Measurements from ENCODE around the gene CNGA3.
A peak's percentile ranks its signal among the peaks of the same experiment; 100 is the strongest.
"Not testable (repeated sequence)": the region's sequence is repeated elsewhere in the genome, so short reads cannot be mapped to it uniquely, and the experiment has no call there.

CNGA3 gene

DNA sequence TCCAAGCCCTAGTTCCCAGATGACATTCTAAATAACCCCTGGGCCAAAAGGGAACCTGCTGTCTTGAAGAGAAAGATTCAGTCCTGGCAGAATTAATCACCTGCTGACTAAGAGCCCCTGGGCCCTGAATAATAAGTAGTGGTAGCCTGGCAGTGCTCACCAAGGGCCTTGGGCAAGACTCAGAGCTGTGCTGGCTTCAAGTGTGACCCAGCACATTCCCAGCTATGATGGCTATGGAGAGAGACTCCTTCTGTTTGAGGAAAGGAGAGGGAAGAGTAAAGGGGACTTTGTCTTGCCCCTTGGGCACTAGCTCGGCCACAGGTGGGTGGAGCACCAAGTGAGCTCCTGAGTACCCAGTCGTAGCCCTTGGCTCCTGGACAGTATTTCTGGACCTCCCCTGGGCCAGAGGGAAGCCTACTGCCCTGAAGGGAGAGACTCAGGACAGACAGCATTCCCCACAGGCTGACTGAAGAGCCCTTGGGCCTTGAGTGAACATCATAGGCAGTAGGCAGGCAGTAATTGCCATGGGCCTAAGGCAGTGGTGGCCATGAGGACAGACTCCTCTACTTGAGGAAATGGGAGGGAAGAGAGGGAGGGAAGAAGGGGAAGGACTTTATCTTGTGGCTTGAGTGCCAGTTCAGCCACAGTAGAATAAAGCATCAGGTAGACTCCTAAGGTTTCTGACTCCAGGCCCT is 58.4 kb downstream of the CNGA3 start:
- DNase-seq: no peak

DNA sequence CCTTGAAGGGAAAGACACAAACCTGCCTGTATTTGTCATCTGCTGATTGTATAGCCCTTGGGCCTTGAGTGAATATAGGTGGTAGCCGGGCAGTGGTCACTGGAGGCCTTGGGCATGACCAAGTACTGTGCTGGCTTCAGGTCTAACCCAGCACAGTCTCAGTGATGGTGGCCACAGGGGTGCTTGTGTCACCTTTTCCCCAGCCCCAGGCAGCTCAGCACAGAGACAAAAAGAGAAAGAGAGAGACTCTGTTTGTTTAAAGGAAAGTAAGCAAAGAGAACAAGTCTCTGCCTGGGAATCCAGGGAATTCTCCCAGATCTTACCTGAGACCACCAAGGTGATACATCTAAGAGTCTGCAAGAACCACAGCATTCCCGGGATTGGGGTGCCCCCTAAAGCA is 59.0 kb downstream of the CNGA3 start:
- no peak for DNase-seq

DNA sequence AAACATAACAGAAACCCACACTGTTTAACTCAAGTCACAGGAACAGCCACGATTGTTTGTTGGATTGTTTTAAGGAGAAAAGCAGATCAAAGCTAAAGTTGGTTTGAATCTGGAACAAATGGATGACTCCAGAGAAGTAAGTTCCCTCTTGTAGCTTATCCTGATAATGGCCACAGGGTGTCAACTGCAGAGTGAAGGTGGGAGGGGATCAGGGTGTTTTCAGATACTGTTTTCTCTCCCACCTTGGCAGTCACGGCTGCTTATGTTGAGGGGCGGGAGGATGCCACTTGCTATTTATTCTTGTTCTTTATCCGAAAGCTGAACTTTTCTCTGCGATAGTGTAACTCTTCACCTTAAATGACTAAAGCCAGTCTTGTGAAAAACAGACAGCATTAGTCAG is 61.9 kb downstream of the CNGA3 start:
- no peak for DNase-seq

DNA sequence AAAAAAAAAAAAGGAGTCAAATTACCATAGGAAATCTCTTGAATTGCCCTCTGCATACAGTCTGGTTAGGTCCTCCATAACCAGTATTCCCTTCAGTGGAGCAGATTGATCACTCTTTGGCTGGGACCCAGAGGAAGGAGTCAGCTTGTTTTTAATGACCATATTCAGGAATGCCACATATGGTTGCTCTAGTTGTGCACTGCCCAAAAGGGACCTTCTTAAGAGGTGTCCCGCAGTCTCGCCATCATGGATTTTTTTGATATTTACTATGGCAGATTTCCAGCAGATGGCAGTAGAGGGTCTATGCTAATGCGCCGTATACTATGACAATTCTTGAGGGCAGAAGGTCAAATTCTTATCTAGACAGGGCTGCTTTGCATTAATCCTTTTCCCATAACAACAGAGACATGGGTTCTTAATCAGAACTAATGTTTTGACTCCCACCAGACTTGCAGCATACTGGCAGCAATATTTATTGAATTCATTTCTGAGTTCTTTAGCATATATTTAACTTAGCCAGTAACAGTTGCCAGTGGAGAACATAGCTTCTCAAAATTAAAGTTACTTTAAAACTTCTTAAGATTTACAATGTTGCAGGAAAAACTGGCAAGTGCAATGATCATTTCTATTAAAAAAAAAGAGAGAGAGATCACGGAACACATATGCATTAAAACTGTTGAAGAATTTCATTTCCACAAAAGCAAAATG is 66.6 kb downstream of the CNGA3 start:
- DNase-seq: peak; percentile 44 to 51

DNA sequence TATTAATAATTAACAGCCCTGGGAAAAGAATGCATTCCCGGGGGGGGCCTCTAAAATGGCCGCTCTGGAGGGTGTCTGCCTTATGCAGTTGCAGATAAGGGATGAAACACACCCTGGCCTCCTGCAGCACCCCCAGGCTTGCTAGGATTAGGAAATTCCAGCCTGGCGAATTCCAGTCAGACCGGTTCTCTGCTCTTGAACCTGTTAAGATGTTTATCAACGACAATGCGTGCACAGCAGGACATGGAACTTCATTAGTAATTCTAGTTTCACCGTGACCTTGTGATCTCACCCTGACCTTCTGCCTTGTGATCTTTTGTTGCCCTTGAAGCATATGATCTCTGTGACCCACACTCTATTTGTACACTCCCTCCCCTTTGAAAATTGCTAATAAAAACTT is 68.0 kb downstream of the CNGA3 start:
- DNase-seq: not testable (repeated sequence)

DNA sequence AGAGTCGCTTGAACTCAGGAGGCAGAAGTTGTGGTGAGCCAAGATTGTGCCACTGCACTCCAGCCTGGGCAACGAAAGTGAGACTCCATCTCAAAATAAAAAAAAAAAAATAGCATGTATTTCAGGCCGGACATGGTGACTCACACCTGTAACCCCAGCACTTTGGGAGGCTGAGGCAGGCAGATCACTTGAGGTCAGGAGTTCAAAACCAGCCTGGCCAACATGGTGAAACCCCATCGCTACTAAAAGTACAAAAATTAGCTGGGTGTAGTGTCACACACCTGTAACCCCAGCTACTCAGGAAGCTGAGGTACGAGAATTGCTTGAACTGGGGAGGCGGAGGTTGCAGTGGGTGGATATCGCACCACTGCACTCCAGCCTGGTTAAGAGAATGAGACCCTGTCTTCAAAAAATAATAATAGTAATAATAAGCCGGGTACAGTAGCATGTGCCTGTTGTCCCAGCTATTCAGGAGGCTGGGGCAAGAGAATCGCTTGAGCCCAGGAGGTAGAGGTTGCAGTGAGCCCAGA is 69.5 kb downstream of the CNGA3 start:
- not testable (repeated sequence) for DNase-seq

DNA sequence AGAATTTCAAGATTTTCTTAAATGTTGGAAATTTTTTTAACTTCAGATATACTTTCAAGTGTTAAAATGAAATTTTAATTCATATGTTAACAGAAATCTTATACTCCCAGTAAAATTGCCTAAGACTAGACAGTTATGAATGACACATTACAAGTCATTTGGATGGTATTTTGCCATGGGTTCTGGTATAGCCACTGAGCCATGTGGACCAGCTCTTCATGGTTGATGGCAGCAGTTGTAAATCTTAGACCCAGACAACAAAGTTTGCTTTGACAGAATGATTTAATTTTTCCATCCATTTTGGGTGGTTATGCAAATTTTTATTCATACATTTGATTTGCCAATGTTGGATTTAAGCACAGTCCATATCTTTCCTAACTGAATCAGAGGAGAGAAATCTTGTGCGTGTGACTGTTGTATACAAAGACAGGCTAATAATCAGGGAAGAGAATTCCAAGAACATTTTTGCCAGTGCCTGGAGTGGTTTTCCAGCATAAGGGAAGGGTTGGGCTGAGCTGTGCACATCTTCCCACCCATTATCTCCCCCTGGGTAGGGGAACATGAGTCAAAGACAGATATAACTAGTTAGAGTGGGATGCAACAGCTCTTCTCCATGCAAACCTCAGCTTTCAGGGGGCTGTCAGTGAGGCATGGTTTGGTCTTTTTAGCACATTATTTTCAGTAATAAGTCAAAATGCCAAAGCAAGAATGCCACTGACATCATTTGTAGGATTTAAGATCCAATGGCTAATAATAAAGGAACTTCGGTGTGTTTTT is 70.3 kb downstream of the CNGA3 start:
- DNase-seq: no peak

DNA sequence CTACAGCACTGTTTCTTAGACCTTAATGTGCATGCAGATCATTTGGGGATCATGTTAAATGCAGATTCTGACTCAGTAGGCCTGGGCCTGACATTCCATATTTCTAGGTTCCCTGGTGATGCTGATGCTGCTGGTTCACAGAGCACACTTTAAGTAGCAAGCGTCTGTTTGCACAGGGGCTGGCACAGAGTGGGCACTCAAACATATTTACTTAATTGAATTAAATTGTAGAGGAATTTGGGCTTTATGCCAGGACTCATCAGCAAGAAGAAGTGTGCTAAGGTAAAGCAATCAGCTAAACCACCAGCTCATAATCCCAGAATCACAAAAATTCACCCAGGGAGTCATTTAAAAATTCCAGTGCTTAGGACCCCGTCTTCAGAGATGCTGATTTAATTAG is 73.3 kb downstream of the CNGA3 start:
- DNase-seq: no peak

DNA sequence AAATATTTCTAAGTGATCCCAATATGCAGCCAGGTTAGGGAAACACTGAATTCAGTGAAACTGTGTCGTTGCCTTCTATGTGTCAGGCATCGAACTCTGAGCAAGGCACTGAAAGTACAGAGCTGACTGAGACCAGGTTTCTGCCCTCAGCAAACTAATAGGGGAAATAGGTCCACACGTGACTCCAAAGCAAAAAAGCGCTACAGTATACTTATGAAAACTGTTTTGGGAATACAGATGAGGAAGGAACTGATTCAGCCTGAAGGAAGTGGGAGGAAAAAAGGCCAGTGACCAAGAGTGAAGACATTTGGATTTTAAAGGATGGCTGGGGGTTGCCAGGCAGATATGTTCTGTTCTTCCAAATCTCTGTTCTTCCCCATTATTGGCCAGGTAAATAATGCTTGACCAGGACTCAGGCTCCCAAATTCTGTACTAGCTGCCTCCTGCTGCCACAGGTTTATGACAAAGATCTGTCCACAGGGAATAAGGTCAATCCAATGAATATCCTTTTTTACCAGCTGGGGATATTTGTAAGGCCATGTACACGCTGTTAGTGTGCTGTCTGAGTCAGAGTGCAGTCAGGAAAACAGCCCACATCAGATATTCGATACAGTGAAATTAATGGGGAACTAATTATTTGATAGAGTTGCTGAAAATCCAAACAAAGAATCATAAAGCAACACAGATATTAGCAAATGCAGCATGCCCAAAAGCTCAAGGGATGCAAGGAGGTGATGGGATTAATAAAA is 73.9 kb downstream of the CNGA3 start:
- no peak for DNase-seq

DNA sequence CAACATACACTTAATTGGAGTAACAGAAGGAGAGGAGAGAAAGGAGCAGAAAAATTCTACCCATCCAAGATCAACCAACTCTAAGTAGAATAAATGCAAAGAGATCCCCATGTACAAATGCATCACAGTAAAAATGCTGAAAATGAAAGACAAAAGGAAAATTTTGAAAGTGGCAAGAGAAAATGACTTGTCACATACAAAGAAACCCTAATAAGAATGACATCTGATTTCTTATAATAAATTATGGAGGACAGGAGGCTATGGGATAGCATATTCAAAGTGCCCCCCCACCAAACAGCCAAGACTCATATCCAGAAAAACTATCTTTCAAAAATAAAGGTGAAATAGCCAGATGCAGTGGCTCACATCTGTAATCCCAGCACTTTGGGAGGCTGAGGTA is 76.2 kb downstream of the CNGA3 start:
- DNase-seq: no peak

DNA sequence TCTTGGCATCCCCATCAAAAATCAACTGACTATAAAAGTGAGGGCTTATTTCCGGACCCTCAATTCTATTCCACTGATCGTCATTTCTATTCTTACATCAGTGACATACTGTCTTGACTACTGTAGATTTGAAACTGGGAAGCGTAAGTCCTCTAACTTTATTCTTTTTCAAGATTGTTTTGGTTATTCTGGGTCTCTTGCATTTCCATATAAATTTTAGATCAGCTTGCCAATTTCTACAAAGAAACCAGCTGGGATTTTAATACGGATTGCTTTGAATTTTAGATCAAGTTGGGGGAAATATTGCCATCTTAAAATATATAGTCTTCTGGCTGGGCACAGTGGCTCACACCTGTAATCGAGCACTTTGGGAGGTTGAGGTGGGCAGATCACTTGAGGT is 80.5 kb downstream of the CNGA3 start:
- no peak for DNase-seq

DNA sequence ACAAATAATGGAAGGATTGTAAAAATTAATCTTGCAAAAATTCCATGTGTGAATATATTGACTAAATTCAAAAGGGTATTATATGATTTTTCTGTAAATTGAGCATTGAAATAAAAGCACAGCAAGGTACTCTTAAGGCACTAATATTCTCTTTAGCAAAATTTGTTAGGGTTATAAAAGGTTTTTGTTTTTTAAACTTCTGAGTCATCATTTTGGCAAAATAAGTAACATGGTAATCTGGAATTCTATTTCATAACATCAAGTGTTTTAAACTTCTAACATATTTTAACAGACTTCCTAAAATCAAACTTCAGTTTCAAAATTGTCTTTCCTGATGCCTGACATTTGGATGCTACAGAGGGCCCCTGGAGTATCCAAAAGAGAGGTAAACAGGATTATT is 85.9 kb downstream of the CNGA3 start:
- no peak for DNase-seq

DNA sequence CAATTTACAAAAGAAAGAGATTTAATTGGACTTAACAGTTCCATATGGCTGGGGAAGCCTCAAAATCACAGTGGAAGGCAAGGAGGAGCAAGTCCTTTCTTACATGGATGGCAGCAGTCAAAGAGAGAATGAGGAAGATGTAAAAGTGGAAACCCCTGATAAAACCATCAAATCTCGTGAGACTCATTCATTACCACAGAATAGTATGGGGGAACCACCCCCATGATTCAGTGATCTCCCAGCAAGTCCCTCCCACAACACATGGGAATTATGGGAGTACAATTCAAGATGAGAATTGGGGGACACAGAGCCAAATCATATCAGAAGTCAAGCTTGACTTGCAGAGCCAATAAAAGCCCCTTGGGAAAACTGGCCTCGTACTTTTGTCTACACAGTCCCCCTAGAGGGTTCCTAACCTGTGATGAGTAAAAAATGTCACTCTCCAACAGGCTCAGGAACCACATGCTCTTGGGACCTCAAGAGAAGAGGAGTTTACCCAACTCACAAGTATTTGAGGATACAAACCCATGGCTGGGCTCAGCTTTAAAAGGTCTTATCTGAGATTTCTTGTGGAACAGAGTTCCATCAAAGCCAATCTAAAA is 87.2 kb downstream of the CNGA3 start:
- no peak for DNase-seq

DNA sequence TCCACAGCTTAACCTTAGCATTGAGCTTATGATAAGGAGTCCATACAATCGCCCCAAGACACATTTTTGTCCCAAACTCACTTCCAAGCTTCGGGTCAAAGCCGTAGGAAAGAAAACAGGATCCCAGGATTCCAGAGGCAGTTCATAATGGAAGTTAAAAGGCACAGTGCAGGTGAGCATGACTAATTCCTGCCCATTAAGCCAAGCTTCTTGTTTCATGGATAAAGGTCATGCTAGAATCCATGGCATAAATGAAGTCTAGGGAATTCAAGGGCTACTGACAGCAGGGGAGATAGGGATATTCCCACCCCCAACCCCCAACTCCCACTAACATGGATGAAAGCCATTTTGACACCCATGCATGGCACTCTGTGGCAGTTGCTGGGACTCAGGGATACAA is 88.2 kb downstream of the CNGA3 start:
- DNase-seq: no peak

DNA sequence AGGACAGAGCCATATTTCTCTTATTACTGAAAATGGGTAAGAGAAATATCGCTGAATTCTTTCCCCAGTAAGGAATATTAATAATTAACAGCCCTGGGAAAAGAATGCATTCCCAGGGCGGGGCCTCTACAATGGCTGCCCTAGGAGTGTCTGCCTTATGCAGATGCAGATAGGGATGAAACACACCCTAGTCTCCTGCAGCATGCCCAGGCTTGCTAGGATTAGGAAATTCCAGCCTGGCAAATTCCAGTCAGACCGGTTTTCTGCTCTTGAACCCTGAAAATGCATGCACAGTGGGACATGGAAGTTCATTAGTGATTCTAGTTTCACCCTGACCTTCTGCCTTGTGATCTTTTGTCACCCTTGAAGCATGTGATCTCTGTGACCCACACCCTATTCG is 89.4 kb downstream of the CNGA3 start:
- DNase-seq: not testable (repeated sequence)

DNA sequence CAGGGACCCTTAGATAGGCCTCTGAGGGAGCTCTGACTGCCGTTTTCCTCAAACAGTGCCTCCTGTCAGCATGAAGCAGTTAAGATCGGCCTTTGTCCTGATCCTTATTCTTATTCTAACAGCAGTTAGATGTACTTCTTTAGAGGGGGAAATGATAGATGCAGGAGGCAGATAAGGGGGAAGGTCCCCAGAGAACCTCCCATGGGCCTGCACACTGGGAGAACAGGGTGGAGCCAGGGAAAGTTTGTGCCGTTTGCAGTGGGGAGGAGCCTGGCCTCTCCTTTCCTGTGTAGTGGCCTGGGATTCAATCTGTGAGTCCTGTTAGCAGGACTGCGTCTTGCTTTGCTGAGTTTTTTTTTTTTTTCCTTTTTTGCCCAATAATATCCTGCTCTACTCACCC is 90.5 kb downstream of the CNGA3 start:
- no peak for DNase-seq

DNA sequence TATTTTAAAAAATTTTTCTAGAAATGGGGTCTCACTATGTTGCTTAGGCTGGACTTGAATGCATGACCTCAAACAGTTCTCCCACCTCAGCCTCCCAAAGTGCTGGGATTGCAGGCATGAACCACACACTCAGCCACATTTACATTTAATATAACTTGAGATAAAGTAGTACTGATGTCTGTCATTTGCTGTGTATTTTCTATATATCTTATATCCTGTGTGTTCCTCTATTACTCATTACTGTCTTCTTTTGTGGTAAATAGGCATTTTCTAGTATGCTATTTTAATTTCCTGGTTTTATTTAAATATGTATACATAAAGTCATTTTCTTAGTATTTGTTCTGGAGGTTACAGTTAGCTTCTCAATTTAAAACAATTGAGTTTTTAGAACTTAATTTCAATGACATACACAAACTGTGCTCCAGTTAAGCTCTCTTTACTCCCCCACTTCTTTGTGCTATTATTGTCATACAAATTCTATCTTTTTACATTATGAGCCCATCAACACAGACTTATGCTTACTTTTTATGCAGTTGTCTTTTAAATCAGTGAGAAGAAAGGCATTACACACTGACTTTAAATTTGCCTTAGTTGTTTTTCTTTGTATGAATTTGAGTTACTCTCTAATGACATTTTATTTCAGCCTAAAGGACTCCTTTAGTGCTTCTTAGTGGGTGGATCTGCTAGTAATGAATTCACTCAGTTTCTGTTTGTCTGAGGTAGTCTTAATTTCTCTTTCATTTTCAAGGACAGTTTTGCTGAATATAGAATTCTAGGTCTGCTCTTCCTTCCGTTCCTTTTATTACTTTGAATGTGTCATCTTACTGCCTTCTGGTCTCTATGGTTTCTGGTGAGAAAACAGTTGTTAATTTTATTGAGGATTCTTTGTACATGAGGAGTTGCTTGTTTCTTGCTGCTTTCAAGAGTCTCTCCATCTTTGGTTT is 92.2 kb downstream of the CNGA3 start:
- no peak for DNase-seq

DNA sequence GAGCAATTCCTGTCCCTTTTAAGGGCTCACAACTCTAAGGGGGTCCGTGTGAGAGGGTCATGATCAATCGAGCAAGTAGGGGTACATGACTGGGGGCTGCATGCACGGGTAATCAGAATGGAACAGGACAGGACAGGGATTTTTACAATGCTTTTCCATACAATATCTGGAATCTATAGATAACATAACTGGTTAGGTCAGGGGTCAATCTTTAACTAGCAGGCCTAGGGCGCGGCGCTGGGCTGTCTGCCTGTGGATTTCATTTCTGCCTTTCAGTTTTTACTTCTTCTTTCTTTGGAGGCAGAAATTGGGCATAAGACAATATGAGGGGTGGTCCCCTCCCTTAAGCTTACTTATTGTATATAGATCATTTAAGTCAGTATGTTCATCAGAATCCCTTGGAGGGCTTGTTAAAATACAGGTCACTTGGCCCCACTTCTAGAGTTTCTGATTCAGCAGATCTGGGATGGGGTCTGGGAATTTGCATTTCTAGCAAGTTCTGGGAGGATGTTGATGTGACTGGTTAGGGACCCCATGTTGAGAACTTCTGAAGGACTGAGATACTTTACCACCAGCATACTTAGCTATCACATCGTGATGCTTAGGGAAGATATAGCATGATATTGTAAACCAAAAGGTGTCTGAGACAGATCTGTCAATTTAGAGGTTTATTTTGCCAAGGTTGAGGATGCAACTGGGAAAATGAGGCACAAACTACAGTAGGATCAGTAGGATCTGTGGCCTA is 95.6 kb downstream of the CNGA3 start:
- DNase-seq: no peak

DNA sequence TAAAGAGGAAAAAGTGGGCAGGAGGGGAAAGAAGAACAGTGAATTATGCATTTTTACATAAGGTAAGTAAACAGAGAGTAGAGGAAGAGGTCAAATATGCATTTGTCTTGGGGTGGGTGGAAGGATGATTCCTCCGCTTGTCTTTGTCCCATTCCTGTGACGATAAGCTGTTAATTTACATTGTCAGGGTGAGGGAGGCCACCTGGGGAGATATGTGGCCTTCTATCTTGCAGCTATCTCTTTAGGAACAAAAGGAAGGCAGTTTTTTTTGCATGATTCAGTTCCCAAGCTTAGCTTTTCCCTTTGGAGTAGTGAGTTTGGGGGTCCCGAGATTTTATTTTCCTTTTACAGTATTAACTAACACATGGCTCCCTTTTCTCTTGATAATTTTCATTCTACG is 96.2 kb downstream of the CNGA3 start:
- DNase-seq: no peak

DNA sequence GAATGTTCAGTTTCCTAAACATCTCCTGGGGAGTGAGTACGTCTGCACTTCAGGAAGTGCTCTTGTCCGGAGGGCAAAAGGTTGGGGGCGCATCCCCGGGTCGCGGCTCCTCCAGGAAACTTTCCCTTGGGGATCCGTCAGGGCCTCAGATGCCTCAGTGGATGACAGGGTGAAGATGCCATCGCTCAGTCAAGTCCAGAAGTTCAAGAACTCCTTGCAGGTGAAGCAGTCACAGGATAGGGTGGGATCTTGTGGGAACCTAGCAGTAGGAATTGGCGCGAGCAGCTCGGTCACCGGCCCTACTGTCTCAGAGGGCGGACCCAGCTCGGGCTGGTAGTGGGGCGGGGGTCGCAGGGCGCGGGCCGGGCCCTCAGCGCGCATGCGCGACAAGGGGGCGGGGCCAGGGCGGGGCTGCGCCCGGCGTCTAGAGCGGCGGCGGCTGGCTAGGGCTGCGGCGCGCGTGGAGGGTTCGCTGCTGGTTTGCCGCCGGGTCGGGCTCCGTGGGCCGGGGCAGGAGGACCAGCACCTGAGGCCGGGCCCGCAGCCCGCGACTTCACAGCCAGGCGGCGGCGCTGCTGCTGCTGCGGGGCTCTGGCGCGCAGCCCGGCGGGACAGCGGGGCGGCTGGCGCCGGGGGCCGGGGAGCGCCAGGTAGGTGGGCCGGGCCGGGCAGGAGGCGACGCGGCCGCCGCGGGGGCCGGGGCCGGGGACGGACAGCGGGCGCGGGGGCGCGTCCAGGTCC is 98.3 kb downstream of the CNGA3 start, which contains the start of gene INPP4A:
INPP4A (plus strand) TSS at position 423 of the 741 bp plus-strand sequence. CDS start 75,191 bp downstream, outside the sequence.
- DNase-seq: peak; percentile 68 to 76
